ENCODE results near the gene SLC39A8. TPM values are rescaled to one million over a fixed set of nuclear protein-coding genes. Genes with fewer than 3 reads are reported as not detected.

Gene SLC39A8
- total and polyA plus RNA-seq, 2 donors from 2014 or later = 7.1 to 19.7 TPM

DNA sequence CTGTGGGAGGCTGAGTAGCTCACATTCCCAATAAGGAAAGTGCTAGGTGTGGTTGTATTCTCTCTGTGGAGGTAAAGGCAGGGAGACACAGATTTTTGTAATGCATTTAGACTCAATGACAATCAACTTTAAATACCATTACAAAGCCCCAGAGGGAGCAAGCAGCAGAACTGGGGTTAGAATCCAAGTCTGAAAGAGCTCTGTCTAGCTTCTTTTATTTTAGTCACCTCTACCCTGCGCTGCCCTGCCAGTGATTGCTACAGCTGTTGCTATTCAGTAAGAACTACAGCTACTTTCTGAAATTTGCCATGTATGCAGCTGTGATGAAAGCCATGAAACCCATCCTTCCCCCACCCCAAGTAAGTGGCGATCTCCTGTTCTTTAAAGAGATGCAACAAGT lies 22.5 kb downstream of the SLC39A8 start:
- Histone ChIP-seq H3K27ac (ENCODE audit: low read depth in 2 of 2, low read length in 2 of 2) (no peak overlapping the region), H3K4me1 (ENCODE audit: control insufficient read depth in 2 of 3, insufficient read depth in 2 of 3, low read depth in 1 of 3, low read length in 3 of 3) (peaks cover 0 to 3% (median 0%) of the 10 kb centered on the region in 3 donors), H3K9me3 (ENCODE audit: control insufficient read depth in 2 of 3, insufficient read depth in 1 of 3, low read length in 3 of 3) (no peaks in the 10 kb centered on the region), H3K4me3 (ENCODE audit: low read length in 3 of 3) (no peak overlapping the region), H3K27me3 (ENCODE audit: control insufficient read depth, insufficient read depth, low read length) (no peaks in the 10 kb centered on the region), H3K36me3 (ENCODE audit: control insufficient read depth in 2 of 3, insufficient read depth in 3 of 3, low read length in 3 of 3) (no peaks in the 10 kb centered on the region), H3K9ac (ENCODE audit: low read length in 3 of 3) (no peak overlapping the region)
- no peak for FAIRE-seq
- intact Hi-C loops (cut with DNase I) = no loop called here
- TF ChIP-seq, protein P1, sequence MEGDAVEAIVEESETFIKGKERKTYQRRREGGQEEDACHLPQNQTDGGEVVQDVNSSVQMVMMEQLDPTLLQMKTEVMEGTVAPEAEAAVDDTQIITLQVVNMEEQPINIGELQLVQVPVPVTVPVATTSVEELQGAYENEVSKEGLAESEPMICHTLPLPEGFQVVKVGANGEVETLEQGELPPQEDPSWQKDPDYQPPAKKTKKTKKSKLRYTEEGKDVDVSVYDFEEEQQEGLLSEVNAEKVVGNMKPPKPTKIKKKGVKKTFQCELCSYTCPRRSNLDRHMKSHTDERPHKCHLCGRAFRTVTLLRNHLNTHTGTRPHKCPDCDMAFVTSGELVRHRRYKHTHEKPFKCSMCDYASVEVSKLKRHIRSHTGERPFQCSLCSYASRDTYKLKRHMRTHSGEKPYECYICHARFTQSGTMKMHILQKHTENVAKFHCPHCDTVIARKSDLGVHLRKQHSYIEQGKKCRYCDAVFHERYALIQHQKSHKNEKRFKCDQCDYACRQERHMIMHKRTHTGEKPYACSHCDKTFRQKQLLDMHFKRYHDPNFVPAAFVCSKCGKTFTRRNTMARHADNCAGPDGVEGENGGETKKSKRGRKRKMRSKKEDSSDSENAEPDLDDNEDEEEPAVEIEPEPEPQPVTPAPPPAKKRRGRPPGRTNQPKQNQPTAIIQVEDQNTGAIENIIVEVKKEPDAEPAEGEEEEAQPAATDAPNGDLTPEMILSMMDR (IDR thresholded peaks at IDR 0.05; ENCODE audit: borderline replicate concordance, extremely low read depth, insufficient read depth) = no peak
- no peak for DNase-seq

DNA sequence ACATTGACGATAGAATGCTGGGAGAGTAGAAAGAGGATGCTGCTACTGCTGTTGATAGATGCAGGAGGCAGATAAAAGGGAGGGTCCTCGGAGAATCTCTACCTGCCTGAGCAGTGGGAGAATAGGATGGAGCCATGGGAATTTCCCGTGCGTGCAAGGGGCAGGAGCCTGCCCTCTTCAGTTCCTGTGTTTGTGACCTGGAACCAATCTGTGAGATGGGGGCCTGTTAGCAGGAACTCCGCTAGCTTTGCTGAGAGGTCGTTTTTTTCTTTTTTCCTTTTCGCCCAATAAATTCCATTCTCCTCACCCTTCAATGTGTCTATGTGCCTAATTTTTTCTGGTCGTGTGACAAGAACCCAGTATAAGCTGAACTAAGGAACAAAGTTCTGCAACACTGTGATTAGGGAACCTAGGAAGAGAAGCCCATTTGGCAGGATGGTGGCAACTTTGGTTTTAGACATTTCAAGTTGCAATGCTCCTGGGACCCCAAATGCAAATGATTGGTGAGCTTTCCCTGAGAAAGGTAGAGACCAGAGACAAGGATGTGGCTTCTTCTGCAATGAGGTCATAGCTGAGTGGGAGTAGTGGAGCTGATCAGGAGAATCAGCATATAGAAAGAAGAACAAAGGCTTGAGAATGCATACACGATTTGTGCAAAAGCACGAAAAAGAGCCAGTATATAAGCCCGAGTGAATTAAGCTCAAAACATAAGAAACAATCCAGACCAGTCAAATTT lies 23.9 kb downstream of the SLC39A8 start:
- Histone ChIP-seq H3K36me3 (ENCODE audit: control insufficient read depth in 2 of 3, insufficient read depth in 3 of 3, low read length in 3 of 3) (no peaks in the 10 kb centered on the region), H3K4me3 (ENCODE audit: low read length in 3 of 3) (no peak overlapping the region), H3K27ac (ENCODE audit: low read depth in 2 of 2, low read length in 2 of 2) (no peak overlapping the region), H3K4me1 (ENCODE audit: control insufficient read depth in 2 of 3, insufficient read depth in 2 of 3, low read depth in 1 of 3, low read length in 3 of 3) (peaks cover 0 to 3% (median 0%) of the 10 kb centered on the region in 3 donors), H3K9me3 (ENCODE audit: control insufficient read depth in 2 of 3, insufficient read depth in 1 of 3, low read length in 3 of 3) (no peaks in the 10 kb centered on the region), H3K9ac (ENCODE audit: low read length in 3 of 3) (no peak overlapping the region), H3K27me3 (ENCODE audit: control insufficient read depth, insufficient read depth, low read length) (no peaks in the 10 kb centered on the region)
- FAIRE-seq = no peak
- no peak for DNase-seq
- TF ChIP-seq, protein P1 (IDR thresholded peaks at IDR 0.05; ENCODE audit: borderline replicate concordance, extremely low read depth, insufficient read depth) = no peak
- intact Hi-C loops (cut with DNase I) = no loop called here

DNA sequence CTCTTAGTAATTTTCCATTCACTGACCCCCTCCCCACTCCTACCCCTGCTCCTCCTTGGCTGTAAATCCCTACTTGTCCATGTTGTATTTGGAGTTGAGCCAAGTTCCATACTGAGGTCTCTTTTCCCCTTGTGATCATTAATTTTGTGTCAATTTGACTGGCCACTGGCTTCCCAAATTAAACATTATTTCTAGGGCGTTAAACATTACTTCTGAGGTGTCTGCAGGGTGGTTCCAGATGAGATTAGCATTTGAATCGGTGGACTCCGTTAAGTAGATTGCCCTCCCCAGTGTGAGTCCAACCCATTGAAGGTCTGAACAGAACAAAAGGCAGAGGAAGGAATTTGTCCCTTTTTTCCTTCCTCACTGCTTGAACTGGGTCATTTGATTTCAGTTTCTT lies 25.7 kb downstream of the SLC39A8 start:
- intact Hi-C loops (cut with DNase I) = no loop called here
- Histone ChIP-seq H3K27ac (ENCODE audit: low read depth in 2 of 2, low read length in 2 of 2) (no peak overlapping the region), H3K4me3 (ENCODE audit: low read length in 3 of 3) (no peak overlapping the region), H3K9me3 (ENCODE audit: control insufficient read depth in 2 of 3, insufficient read depth in 1 of 3, low read length in 3 of 3) (no peaks in the 10 kb centered on the region), H3K9ac (ENCODE audit: low read length in 3 of 3) (no peak overlapping the region), H3K36me3 (ENCODE audit: control insufficient read depth in 2 of 3, insufficient read depth in 3 of 3, low read length in 3 of 3) (no peaks in the 10 kb centered on the region), H3K4me1 (ENCODE audit: control insufficient read depth in 2 of 3, insufficient read depth in 2 of 3, low read depth in 1 of 3, low read length in 3 of 3) (peaks cover 0 to 3% (median 0%) of the 10 kb centered on the region in 3 donors), H3K27me3 (ENCODE audit: control insufficient read depth, insufficient read depth, low read length) (no peaks in the 10 kb centered on the region)
- FAIRE-seq (no peak), DNase-seq (peak in 2 of 5 donors; percentile 33 to 42)
- TF ChIP-seq, protein P1 (IDR thresholded peaks at IDR 0.05; ENCODE audit: borderline replicate concordance, extremely low read depth, insufficient read depth) = no peak
